ENCODE results near the gene TTC39C. TPM values are rescaled to one million over a fixed set of nuclear protein-coding genes. Genes with fewer than 3 reads are reported as not detected.

TTC39C gene
- total and polyA plus RNA-seq, 2 of the 8 experiments (the other 6 are each of a cell fraction or from before 2014, with no cell fraction given) = 8.1 to 79.1 TPM

- no peak for TF ChIP-seq CHD7 (IDR thresholded peaks at IDR 0.05; ENCODE audit: insufficient replicate concordance, low read length)
Observed at GRCh38 chr18:24065906-24066305, 51.4 kb downstream of the TTC39C start (continued).

Data from H1 (cell line).